Mucosa of rectum (tissue), 2 donors: ENCODE data around the gene NEK9.
"Not testable (repeated sequence)": the region's sequence is repeated elsewhere in the genome, so short reads cannot be mapped to it uniquely, and the experiment has no call there.

ENCODE experiments used
- H3K27ac ChIP-seq, 2 donors: one replicate each; pipeline ENCODE4 v1.7.0; 2013; ENCODE audit warnings: inconsistent platforms in 2 of 2, low read depth in 2 of 2, low read length in 2 of 2
- H3K27me3 ChIP-seq, 2 donors: one replicate each; pipeline ENCODE4 v1.7.0; 2013; ENCODE audit warnings: low read length in 2 of 2; ENCODE audit not compliant: control insufficient read depth in 2 of 2, insufficient read depth in 2 of 2
- H3K36me3 ChIP-seq, 2 donors: one replicate each; pipeline ENCODE4 v1.7.0; 2013; ENCODE audit warnings: low read length in 2 of 2; ENCODE audit not compliant: control insufficient read depth in 2 of 2, insufficient read depth in 2 of 2
- H3K4me1 ChIP-seq, 2 donors: one replicate each; pipeline ENCODE4 v1.7.0; 2013; ENCODE audit warnings: low read length in 2 of 2, mild to moderate bottlenecking in 1 of 2; ENCODE audit not compliant: control insufficient read depth in 2 of 2, insufficient read depth in 2 of 2
- H3K4me3 ChIP-seq, 2 donors: one replicate each; pipeline ENCODE4 v1.7.0; 2013; ENCODE audit warnings: low read length in 2 of 2
- H3K9ac ChIP-seq, 2 donors: one replicate each; pipeline ENCODE4 v1.7.0; 2013; ENCODE audit warnings: low read length in 2 of 2, low read depth in 1 of 2, mild to moderate bottlenecking in 1 of 2
- H3K9me3 ChIP-seq, 2 donors: one replicate each; pipeline ENCODE4 v1.7.0; 2013; ENCODE audit warnings: low read length in 2 of 2; ENCODE audit not compliant: control insufficient read depth in 2 of 2
- donor health status: healthy.
- donor health status: Normal muscosa, but diverticular disease.

NEK9 gene

GRCh38 chr14:75133597-75133996, 6.7 kb upstream of the NEK9 start:
- Histone ChIP-seq H3K36me3 (peaks cover 22 to 27% of the 10 kb centered on the region in 2 donors), H3K9ac (no peak overlapping the region), H3K4me1 (peaks cover 13 to 21% of the 10 kb centered on the region in 2 donors), H3K27ac (peak overlapping the region in 1 of 2 donors; percentile 38), H3K27me3 (no peaks in the 10 kb centered on the region), H3K9me3 (no peaks in the 10 kb centered on the region), H3K4me3 (no peak overlapping the region)

DNA sequence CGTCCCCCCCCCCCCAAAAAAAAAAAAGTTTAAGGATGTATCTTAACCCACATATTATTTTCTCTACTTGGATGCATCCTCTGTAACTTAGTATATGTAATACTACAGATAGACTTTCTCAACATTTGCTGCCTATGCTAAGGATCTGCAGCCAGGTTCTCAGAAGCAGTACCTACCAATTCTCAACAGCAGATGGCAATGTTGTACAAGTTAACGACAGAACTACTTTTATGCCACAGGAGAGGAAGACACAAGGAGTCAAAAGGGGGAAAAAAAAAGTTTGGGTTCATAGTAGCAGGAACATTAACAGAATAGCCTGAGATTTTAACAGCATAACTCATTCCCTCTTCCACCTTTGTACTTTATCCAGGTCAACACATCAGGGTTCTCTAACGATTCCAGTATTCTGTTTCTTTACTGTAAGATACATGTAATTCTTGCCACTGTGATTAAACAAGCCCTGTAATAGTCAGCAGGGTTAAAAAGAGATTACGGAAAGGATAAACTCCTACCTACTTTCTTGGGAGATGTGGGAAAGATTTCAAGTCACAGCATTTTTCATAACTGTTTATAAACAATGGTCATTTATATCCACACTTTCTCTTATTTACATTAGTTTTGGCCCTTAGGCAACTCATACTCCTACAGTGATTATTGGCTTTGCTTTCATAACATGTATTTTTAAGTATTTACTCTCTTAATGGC, 5.7 kb upstream of the NEK9 start:
- Histone ChIP-seq H3K9ac (peak overlapping the region in 1 of 2 donors; percentile 17), H3K4me1 (peaks cover 17 to 25% of the 10 kb centered on the region in 2 donors), H3K9me3 (no peaks in the 10 kb centered on the region), H3K4me3 (no peak overlapping the region), H3K27me3 (no peaks in the 10 kb centered on the region), H3K36me3 (peaks cover 22 to 27% of the 10 kb centered on the region in 2 donors), H3K27ac (peak overlapping the region in 1 of 2 donors; percentile 48)

DNA sequence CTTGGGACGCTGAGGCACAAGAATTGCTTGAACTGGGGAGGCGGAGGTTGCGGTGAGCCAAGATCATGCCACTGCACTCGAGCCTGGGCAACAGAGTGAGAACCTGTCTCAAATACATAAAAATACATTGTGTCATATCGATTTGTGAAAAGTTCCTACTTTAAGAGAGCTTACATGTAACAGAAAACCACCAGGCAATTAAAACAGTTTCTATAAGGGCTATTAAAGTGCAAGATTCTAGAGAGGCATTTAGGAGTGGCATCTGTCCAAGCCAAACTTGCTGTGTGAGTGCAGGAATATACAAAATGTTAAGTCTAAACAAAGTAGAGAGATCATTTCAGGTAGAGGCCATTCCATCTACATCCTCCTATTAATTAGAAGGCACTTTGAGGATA, 1.7 kb upstream of the NEK9 start:
- Histone ChIP-seq H3K9me3 (no peaks in the 10 kb centered on the region), H3K4me1 (peaks cover 24 to 26% of the 10 kb centered on the region in 2 donors), H3K36me3 (peaks cover 7 to 9% of the 10 kb centered on the region in 2 donors), H3K4me3 (no peak overlapping the region), H3K27me3 (no peaks in the 10 kb centered on the region), H3K27ac (peak overlapping the region in 1 of 2 donors; percentile 18), H3K9ac (peak overlapping the region in 1 of 2 donors; percentile 20)

GRCh38 chr14:75127903-75128595, 1.2 kb upstream of the NEK9 start:
- H3K4me1 ChIP-seq = peaks cover 24 to 26% of the 10 kb centered on the region in 2 donors

DNA sequence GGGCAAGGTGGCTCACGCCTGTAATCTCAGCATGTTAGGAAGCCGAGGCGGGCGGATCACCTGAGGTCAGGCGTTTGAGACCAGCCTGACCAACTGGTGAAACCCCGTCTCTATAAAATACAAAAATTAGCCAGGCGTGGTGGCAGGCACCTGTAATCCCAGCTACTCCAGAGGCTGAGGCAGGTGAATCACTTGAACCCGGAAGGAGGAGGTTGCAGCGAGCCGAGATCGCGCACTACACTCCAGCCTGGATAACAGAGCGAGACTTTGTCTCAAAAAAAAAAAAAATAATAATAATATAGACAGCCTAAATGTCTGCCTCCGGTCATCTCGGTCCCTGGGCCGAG, 599 bp upstream of the NEK9 start:
- not testable (repeated sequence) for H3K9me3 ChIP-seq, H3K36me3 ChIP-seq, H3K27me3 ChIP-seq
- Histone ChIP-seq H3K27ac (peak overlapping the region; percentile 96 to 97), H3K4me1 (peaks cover 22 to 23% of the 10 kb centered on the region in 2 donors), H3K9ac (peak overlapping the region; percentile 89 to 90), H3K4me3 (peak overlapping the region; percentile 83 to 86)

More at GRCh38 chr14:75127903-75128595, 1.2 kb upstream of the NEK9 start:
- H3K27me3 ChIP-seq = no peaks in the 10 kb centered on the region
- peak overlapping the region; percentile 30 to 35 for H3K9ac ChIP-seq
- H3K9me3 ChIP-seq = no peaks in the 10 kb centered on the region
- peak overlapping the region; percentile 67 to 96 for H3K27ac ChIP-seq
- peaks cover 3 to 5% of the 10 kb centered on the region in 2 donors for H3K36me3 ChIP-seq
- H3K4me3 ChIP-seq = peak overlapping the region; percentile 83 to 86

DNA sequence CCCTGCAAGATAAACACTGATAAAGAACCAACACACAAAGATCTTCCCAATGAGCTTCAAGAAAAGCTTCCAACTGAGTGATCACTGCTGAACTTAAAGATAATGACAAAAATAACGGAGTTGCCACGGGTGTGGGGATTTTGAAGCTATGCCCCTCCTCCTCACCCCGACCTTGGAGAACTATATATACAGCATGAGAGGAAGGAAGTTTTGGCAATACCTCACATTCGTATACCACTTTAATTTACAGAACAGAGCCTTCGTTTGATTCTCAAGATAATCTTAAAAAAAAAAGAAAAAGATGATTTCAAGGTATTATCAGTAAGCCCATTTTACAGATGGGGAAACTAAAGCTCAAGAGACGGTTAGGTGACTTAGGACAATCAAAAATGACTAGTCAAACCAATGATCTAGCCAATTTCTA, 715 bp downstream of the NEK9 start:
- H3K27ac ChIP-seq = peak overlapping the region; percentile 96 to 97
- peak overlapping the region; percentile 83 to 86 for H3K4me3 ChIP-seq
- H3K9ac ChIP-seq = peak overlapping the region; percentile 89 to 90
- no peaks in the 10 kb centered on the region for H3K9me3 ChIP-seq
- H3K36me3 ChIP-seq = peaks cover 1 to 3% of the 10 kb centered on the region in 2 donors
- H3K27me3 ChIP-seq = no peaks in the 10 kb centered on the region
- peaks cover 22% of the 10 kb centered on the region in 2 donors for H3K4me1 ChIP-seq

GRCh38 chr14:75125617-75126016, 1.2 kb downstream of the NEK9 start:
- H3K4me1 ChIP-seq = peaks cover 22% of the 10 kb centered on the region in 2 donors
- H3K27me3 ChIP-seq = no peaks in the 10 kb centered on the region
- peak overlapping the region; percentile 83 to 86 for H3K4me3 ChIP-seq
- H3K36me3 ChIP-seq = peaks cover 3 to 6% of the 10 kb centered on the region in 2 donors
- no peaks in the 10 kb centered on the region for H3K9me3 ChIP-seq
- H3K27ac ChIP-seq = no peak overlapping the region
- peak overlapping the region in 1 of 2 donors; percentile 90 for H3K9ac ChIP-seq

DNA sequence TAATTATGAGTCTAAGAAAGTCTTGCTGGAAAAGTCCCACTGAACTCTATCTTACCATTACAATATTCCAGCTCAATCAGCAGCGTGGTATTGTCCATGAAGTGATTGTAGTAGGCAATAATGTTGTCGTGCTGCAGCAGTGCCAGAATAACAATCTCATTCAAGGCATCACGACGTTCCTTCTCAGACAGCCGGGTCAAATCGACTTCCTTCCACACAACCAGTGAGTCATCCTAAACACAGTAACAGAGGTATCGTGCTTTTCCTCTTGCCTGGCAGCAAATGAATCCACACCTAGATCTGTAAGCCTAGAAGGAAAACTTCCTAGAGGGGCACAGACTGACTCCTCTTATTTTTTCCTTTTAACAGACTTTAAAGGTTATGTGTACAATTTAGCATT, 2.9 kb downstream of the NEK9 start:
- Histone ChIP-seq H3K9me3 (no peaks in the 10 kb centered on the region), H3K9ac (no peak overlapping the region), H3K27me3 (no peaks in the 10 kb centered on the region), H3K27ac (no peak overlapping the region), H3K36me3 (peaks cover 8 to 19% of the 10 kb centered on the region in 2 donors), H3K4me3 (no peak overlapping the region), H3K4me1 (peaks cover 22% of the 10 kb centered on the region in 2 donors)

DNA sequence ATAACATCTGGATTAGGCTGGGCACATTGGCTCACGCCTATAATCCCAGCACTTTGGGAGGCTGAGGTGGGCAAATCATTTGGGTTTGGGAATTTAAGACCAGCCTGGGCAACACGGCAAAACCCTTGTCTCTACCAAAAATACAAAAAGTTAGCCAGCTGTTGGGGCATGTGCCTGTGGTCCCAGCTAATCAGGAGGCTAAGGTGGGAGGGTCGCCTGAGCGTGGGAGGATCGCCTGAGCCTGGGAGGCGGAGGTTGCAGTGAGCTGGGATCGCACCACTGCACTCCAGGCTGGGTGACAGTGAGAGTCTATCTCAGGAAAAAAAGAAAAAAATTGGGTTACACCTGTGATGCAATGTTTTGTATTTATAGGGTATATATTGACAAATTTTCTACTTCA, 5.3 kb downstream of the NEK9 start:
- no peaks in the 10 kb centered on the region for H3K27me3 ChIP-seq
- H3K9ac ChIP-seq = no peak overlapping the region
- no peaks in the 10 kb centered on the region for H3K9me3 ChIP-seq
- H3K4me1 ChIP-seq = peaks cover 7 to 12% of the 10 kb centered on the region in 2 donors
- no peak overlapping the region for H3K27ac ChIP-seq
- H3K4me3 ChIP-seq = no peak overlapping the region
- H3K36me3 ChIP-seq = peaks cover 17 to 35% of the 10 kb centered on the region in 2 donors

DNA sequence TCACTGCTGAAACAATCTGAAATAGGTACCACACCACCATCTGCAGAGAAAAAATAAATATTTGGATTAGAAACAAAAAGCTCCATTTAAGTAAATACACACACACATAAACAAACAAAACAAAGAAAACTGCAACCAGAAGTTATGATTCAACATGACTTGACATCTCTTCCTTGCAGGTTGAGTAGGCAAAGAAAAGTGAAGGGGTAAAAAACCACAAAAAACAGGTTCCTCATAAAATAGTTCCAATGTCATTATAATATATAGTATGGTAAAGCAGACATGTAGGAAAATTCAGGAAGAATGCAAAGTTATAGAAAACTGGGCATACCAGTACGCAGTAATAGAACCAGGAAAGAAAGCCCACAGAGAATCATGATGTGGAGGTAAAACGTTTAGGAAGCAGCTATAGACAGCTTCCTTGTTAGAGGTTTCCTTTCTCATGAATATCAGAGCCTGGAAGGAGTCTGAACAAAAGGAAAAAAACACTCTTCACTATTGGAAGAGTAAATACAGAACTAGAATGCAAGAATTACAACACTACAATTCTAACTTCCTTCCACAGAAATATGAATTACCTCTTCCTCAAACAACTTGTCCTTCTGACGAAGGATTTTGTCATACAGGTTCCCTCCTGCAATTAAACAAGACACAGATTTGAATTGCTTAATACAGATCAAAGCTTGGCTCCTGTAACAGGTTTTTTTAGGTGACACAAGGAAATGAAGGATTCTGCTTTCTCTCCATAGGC, 6.1 kb downstream of the NEK9 start:
- Histone ChIP-seq H3K4me3 (no peak overlapping the region), H3K27me3 (no peaks in the 10 kb centered on the region), H3K9me3 (no peaks in the 10 kb centered on the region), H3K36me3 (peaks cover 25 to 40% of the 10 kb centered on the region in 2 donors), H3K9ac (no peak overlapping the region), H3K27ac (no peak overlapping the region), H3K4me1 (peaks cover 2 to 8% of the 10 kb centered on the region in 2 donors)
